Metanephros (tissue), 2 donors: ENCODE results near the gene CGB2. TPM values are rescaled to one million over a fixed set of nuclear protein-coding genes. Genes with fewer than 3 reads are reported as not detected.

Experiments
- small RNA-seq: library from RNA; depleted of rRNA; stranded (forward); fragments of <200 nt; gene quantifications from one replicate; pipeline ENCODE3, GENCODE V24; 2014; ENCODE audit warnings: low replicate concordance
- total RNA-seq: library from RNA; depleted of rRNA; stranded (reverse); fragments of >200 nt; gene quantifications from one replicate; pipeline ENCODE4 v1.2.3, GENCODE V29; 2014

The CGB2 gene
- total RNA-seq = not detected

GRCh38 chr19:49031642-49032301, at the start of gene CGB2:
CGB2 (plus strand) TSS chr19:49031890; CDS start chr19:49032096, 206 bp downstream.

GRCh38 chr19:48993175-48994034, 38.3 kb upstream of the CGB2 start, which contains the start of the genes GYS1 and RUVBL2:
GYS1 (minus strand) TSS chr19:48993309; CDS start chr19:48993112, 197 bp downstream.
RUVBL2 (plus strand) TSS chr19:48993887; CDS start chr19:48993912, 25 bp downstream.

GRCh38 chr19:49017041-49017665, 14.5 kb upstream of the CGB2 start, which contains the start of gene LHB:
LHB (minus strand) TSS chr19:49017091; CDS start chr19:49017081, 10 bp downstream.

GRCh38 chr19:49024233-49024632, 7.5 kb upstream of the CGB2 start, which contains the start of gene CGB3:
CGB3 (minus strand) TSS chr19:49024333; CDS start chr19:49023971, 362 bp downstream.

GRCh38 chr19:49036815-49037214, 5.1 kb downstream of the CGB2 start, which contains the start of gene CGB1:
CGB1 (minus strand) TSS chr19:49036895; CDS start chr19:49036711, 184 bp downstream.

GRCh38 chr19:49043548-49043947, 11.9 kb downstream of the CGB2 start, which contains the start of gene CGB5:
CGB5 (plus strand) TSS chr19:49043848; CDS start chr19:49044210, 362 bp downstream.

GRCh38 chr19:49049011-49049410, 17.3 kb downstream of the CGB2 start, which contains the start of gene CGB8:
CGB8 (minus strand) TSS chr19:49049111; CDS start chr19:49048739, 372 bp downstream.

GRCh38 chr19:49057636-49058234, 26.0 kb downstream of the CGB2 start, which contains the start of gene CGB7:
CGB7 (minus strand) TSS chr19:49057749; CDS start chr19:49055375, 2,374 bp downstream.

GRCh38 chr19:49064768-49065611, 33.3 kb downstream of the CGB2 start, which contains the start of gene NTF4:
NTF4 (minus strand) TSS chr19:49064818; CDS start chr19:49061997, 2,821 bp downstream.

Small RNAs within 50 kb of the gene (small RNA-seq; reads per million reads assigned to genes)
- gene MIR6798 (not detected), gene RN7SL708P (not detected)

Other genes starting within 250 kb of the CGB2 start
- 36.3 TPM for gene BCAT2, start 220.9 kb upstream of the CGB2 start, total RNA-seq
- 12.0 TPM for gene HSD17B14, start 195.4 kb upstream of the CGB2 start, total RNA-seq
- 18.1 TPM for gene PLEKHA4, start 163.3 kb upstream of the CGB2 start, total RNA-seq
- gene PPP1R15A, start 159.5 kb upstream of the CGB2 start, total RNA-seq = 71.7 TPM
- 0.29 TPM for gene TULP2, start 133.1 kb upstream of the CGB2 start, total RNA-seq
- 221 TPM for gene NUCB1, start 131.6 kb upstream of the CGB2 start, total RNA-seq
- gene DHDH, start 98.2 kb upstream of the CGB2 start, total RNA-seq = 1.4 TPM
- 30.8 TPM for gene BAX, start 77.0 kb upstream of the CGB2 start, total RNA-seq
- 1,684 TPM for gene FTL, start 66.6 kb upstream of the CGB2 start, total RNA-seq
- 51.8 TPM for gene GYS1, start 38.6 kb upstream of the CGB2 start, total RNA-seq
- gene RUVBL2, start 38.0 kb upstream of the CGB2 start, total RNA-seq = 105 TPM
- 1.1 TPM for gene LHB, start 14.8 kb upstream of the CGB2 start, total RNA-seq
- gene CGB3, start 7.6 kb upstream of the CGB2 start, total RNA-seq = not detected
- not detected for gene CGB1, start 5.0 kb downstream of the CGB2 start, total RNA-seq
- gene CGB5, start 12.0 kb downstream of the CGB2 start, total RNA-seq = not detected
- gene CGB8, start 17.2 kb downstream of the CGB2 start, total RNA-seq = not detected
- gene CGB7, start 25.9 kb downstream of the CGB2 start, total RNA-seq = 1.3 TPM
- gene NTF4, start 32.9 kb downstream of the CGB2 start, total RNA-seq = 5.4 TPM
- 2.3 TPM for gene KCNA7, start 40.8 kb downstream of the CGB2 start, total RNA-seq
- 266 TPM for gene SNRNP70, start 53.6 kb downstream of the CGB2 start, total RNA-seq
- gene LIN7B, start 82.5 kb downstream of the CGB2 start, total RNA-seq = 8.0 TPM
- not detected for gene C19orf73, start 87.3 kb downstream of the CGB2 start, total RNA-seq
- 6.9 TPM for gene PPFIA3, start 87.7 kb downstream of the CGB2 start, total RNA-seq
- gene HRC, start 123.5 kb downstream of the CGB2 start, total RNA-seq = 28.8 TPM
- gene TRPM4, start 125.9 kb downstream of the CGB2 start, total RNA-seq = 39.2 TPM